H1 (cell line): ENCODE measurements around the gene CSGALNACT2. TPM values are rescaled to one million over a fixed set of nuclear protein-coding genes. Genes with fewer than 3 reads are reported as not detected.

Experiments used
- CTCF ChIA-PET: fragments of 300-600 bp; sonication (Branson Sonifier 250); formaldehyde crosslinking; loops from one replicate; lab custom pipeline; 2021; ENCODE audit not compliant: partially characterized antibody; lab: Charles Lee
- POLR2A ChIA-PET: fragments of 300-600 bp; sonication (Branson Sonifier 250); formaldehyde crosslinking; loops from one replicate; lab custom pipeline; 2021; ENCODE audit warnings: inconsistent platforms; ENCODE audit not compliant: partially characterized antibody; lab: Charles Lee
- DNase-seq, 2 experiments: peaks; one replicate each; pipeline versions ENCODE4 v3.0.0 to v3.0.0-alpha.2; 2010 to 2022; ENCODE audit warnings: low spot score in 2 of 2, low read depth in 1 of 2, mixed read lengths in 1 of 2
- FAIRE-seq: peaks from 2 replicates; lab custom pipeline; 2011; peaks lifted over from hg19 to GRCh38; lab: Jason Lieb, UNC
- H2AFZ ChIP-seq: 2 replicates; pipeline ENCODE4 v1.8.1; 2012; ENCODE audit warnings: low read length, inconsistent platforms
- H2AK5ac ChIP-seq: 2 replicates; pipeline ENCODE4 v1.6.1; 2013; ENCODE audit warnings: low read depth, low read length
- H2BK120ac ChIP-seq: replicated peaks from 2 replicates; pipeline ENCODE3; 2013; ENCODE audit warnings: low read depth, low read length, inconsistent platforms
- H2BK12ac ChIP-seq: 2 replicates; pipeline ENCODE4 v1.6.1; 2013; ENCODE audit warnings: low read depth, low read length
- H2BK15ac ChIP-seq: 2 replicates; pipeline ENCODE4 v1.6.1; 2013; ENCODE audit warnings: low read length
- H2BK20ac ChIP-seq: 2 replicates; pipeline ENCODE4 v1.6.1; 2013; ENCODE audit warnings: low read length
- H2BK5ac ChIP-seq: 2 replicates; pipeline ENCODE4 v1.6.1; 2013; ENCODE audit warnings: low read depth, low read length
- H3K14ac ChIP-seq: 2 replicates; pipeline ENCODE4 v1.6.1; 2013; ENCODE audit warnings: inconsistent platforms; ENCODE audit not compliant: insufficient read length
- H3K18ac ChIP-seq: 2 replicates; pipeline ENCODE4 v1.6.1; 2013; ENCODE audit warnings: low read length; ENCODE audit errors: extremely low read depth
- H3K23ac ChIP-seq: 2 replicates; pipeline ENCODE4 v1.6.1; 2013; ENCODE audit warnings: inconsistent platforms; ENCODE audit not compliant: insufficient read length
- H3K23me2 ChIP-seq: 2 replicates; pipeline ENCODE4 v1.6.1; 2013; ENCODE audit warnings: low read depth, low read length
- H3K27ac ChIP-seq: 2 replicates; pipeline ENCODE4 v1.6.1; 2011; ENCODE audit warnings: low read depth, low read length, inconsistent platforms
- H3K27me3 ChIP-seq, 4 experiments: replicated peaks in 1 of 4; 1 replicate in 1 of 4; 2 replicates in 3 of 4; pipeline versions ENCODE4 v1.6.1 to v1.8.1; 2011 to 2013; ENCODE audit warnings: low read length in 3 of 4, mild to moderate bottlenecking in 3 of 4, inconsistent platforms in 2 of 4, mixed read lengths in 2 of 4, moderate library complexity in 1 of 4; ENCODE audit not compliant: control insufficient read depth in 3 of 4, insufficient read depth in 3 of 4; ENCODE audit errors: extremely low read depth in 1 of 4
- H3K36me3 ChIP-seq, 4 experiments: 2 replicates each; pipeline versions ENCODE4 v1.6.1 to v1.8.1; 2011 to 2013; ENCODE audit warnings: mild to moderate bottlenecking in 4 of 4, low read length in 3 of 4, moderate library complexity in 2 of 4, control low read depth in 1 of 4, inconsistent platforms in 1 of 4; ENCODE audit not compliant: insufficient read depth in 4 of 4, control insufficient read depth in 2 of 4
- H3K4ac ChIP-seq: replicated peaks from 2 replicates; pipeline ENCODE3; 2013; ENCODE audit warnings: low read length, low read depth, mixed read lengths, inconsistent platforms; ENCODE audit not compliant: insufficient read length
- H3K4me1 ChIP-seq, 4 experiments: replicated peaks in 1 of 4; 1 replicate in 1 of 4; 2 replicates in 3 of 4; pipeline versions ENCODE4 v1.6.1 to v1.8.1; 2011 to 2013; ENCODE audit warnings: low read length in 3 of 4, inconsistent platforms in 2 of 4, mixed read lengths in 1 of 4; ENCODE audit not compliant: insufficient read depth in 4 of 4, control insufficient read depth in 3 of 4
- H3K4me2 ChIP-seq, 2 experiments: 2 replicates each; pipeline versions ENCODE4 v1.6.1 to v1.8.1; 2011 to 2013; ENCODE audit warnings: low read depth in 2 of 2, low read length in 2 of 2, control low read depth in 1 of 2, inconsistent platforms in 1 of 2, mild to moderate bottlenecking in 1 of 2; ENCODE audit not compliant: insufficient read depth in 1 of 2
- H3K4me3 ChIP-seq, 4 experiments: fragments of 200-600, 300-600 bp in 1 of 4; sonication (generic), shearing (Covaris generic), sonication (Bioruptor Twin) in 1 of 4; 2 replicates each; pipeline versions ENCODE4 v1.5.1 to v1.8.1; 2011 to 2016; ENCODE audit warnings: low read length in 4 of 4, low read depth in 3 of 4, control low read depth in 2 of 4, inconsistent platforms in 2 of 4, mild to moderate bottlenecking in 2 of 4, mixed read lengths in 1 of 4, moderate library complexity in 1 of 4; ENCODE audit not compliant: insufficient read depth in 2 of 4; ENCODE audit errors: extremely low read depth in 1 of 4
- H3K56ac ChIP-seq: replicated peaks from 2 replicates; pipeline ENCODE3; 2013; ENCODE audit warnings: low read depth, mild to moderate bottlenecking, mixed read lengths, low read length, inconsistent platforms; ENCODE audit not compliant: insufficient read length
- H3K79me1 ChIP-seq: 2 replicates; pipeline ENCODE4 v1.6.1; 2013; ENCODE audit warnings: low read depth, low read length, control low read depth
- H3K79me2 ChIP-seq, 2 experiments: 2 replicates each; pipeline versions ENCODE4 v1.6.1 to v1.8.1; 2012 to 2013; ENCODE audit warnings: low read length in 2 of 2, mild to moderate bottlenecking in 2 of 2, inconsistent platforms in 1 of 2; ENCODE audit not compliant: insufficient read depth in 2 of 2, control insufficient read depth in 1 of 2
- H3K9ac ChIP-seq, 4 experiments: replicated peaks in 1 of 4; 1 replicate in 1 of 4; 2 replicates in 3 of 4; pipeline versions ENCODE4 v1.6.1 to v1.8.1; 2011 to 2013; ENCODE audit warnings: low read depth in 3 of 4, low read length in 3 of 4, control low read depth in 2 of 4, mild to moderate bottlenecking in 2 of 4, moderate library complexity in 2 of 4, inconsistent platforms in 1 of 4; ENCODE audit errors: extremely low read depth in 1 of 4
- H3K9me3 ChIP-seq, 2 experiments: 2 replicates each; pipeline versions ENCODE4 v1.6.1 to v1.8.1; 2012 to 2013; ENCODE audit warnings: mild to moderate bottlenecking in 2 of 2, moderate library complexity in 2 of 2, control low read depth in 1 of 2, inconsistent platforms in 1 of 2, low read depth in 1 of 2, low read length in 1 of 2, mixed read lengths in 1 of 2; ENCODE audit not compliant: insufficient read depth in 2 of 2
- H4K20me1 ChIP-seq, 2 experiments: replicated peaks in 1 of 2; 2 replicates each; pipeline versions ENCODE3 to v1.8.1; 2011 to 2013; ENCODE audit warnings: inconsistent platforms in 2 of 2, low read length in 2 of 2, mild to moderate bottlenecking in 1 of 2; ENCODE audit not compliant: insufficient read depth in 2 of 2, control insufficient read depth in 1 of 2
- H4K5ac ChIP-seq: 2 replicates; pipeline ENCODE4 v1.6.1; 2013; ENCODE audit warnings: low read length, low read depth, mixed read lengths, inconsistent platforms; ENCODE audit not compliant: insufficient read length
- H4K8ac ChIP-seq: 2 replicates; pipeline ENCODE4 v1.8.0; 2013; ENCODE audit warnings: mild to moderate bottlenecking, moderate library complexity, low read length, inconsistent platforms; ENCODE audit not compliant: insufficient read depth; ENCODE audit errors: extremely low read depth
- H4K91ac ChIP-seq: replicated peaks from 2 replicates; pipeline ENCODE3; 2013; ENCODE audit warnings: low read length, mixed read lengths, inconsistent platforms; ENCODE audit not compliant: insufficient read length
- GTF2F1 ChIP-seq: IDR thresholded peaks from 2 replicates; pipeline ENCODE4 v1.6.1; 2012; ENCODE audit warnings: low read depth, low read length, improper control_type of control experiment, borderline replicate concordance
- WGBS, 2 experiments: shearing (Covaris generic) in 1 of 2; methylation state at CpG; one replicate each; pipeline versions ENCODE4 v1.1.6 to v1.1.7; 2013 to 2015; ENCODE audit warnings: low lambda C conversion rate in 2 of 2, mixed read lengths in 2 of 2, inconsistent platforms in 1 of 2, low coverage in 1 of 2, missing lambda C conversion rate in 1 of 2; ENCODE audit not compliant: insufficient replicate concordance in 2 of 2, insufficient coverage in 1 of 2, insufficient read length in 1 of 2; ENCODE audit errors: extremely low coverage in 1 of 2, missing lambda C conversion rate in 1 of 2; 5-methylcytosine and 5-hydroxymethylcytosine counted together
- polyA plus RNA-seq, 7 experiments: library from polyadenylated mRNA; depleted of rRNA in 3 of 7; stranded (reverse) in 5 of 7; unstranded in 2 of 7; fragments of >200 nt in 5 of 7; fragments of 200-250 nt in 2 of 7; gene quantifications; 1 replicate in 5 of 7; 2 replicates in 1 of 7; 4 replicates in 1 of 7; pipeline versions ENCODE4 v1.2.1 to v1.2.3, GENCODE V29; 2011 to 2013; ENCODE audit warnings: missing spikeins in 2 of 7, mixed read lengths in 2 of 7
- total RNA-seq: library from RNA; stranded (reverse); fragmentation: NEBNext Ultra II Directional; extraction: Animal tissue kit (Norgen Biotek cat#: 25700); gene quantifications from 2 replicates; pipeline ENCODE4 v1.2.1, GENCODE V29; 2021

Gene CSGALNACT2
- total and polyA plus RNA-seq, 2 of the 8 experiments (the other 6 are each of a cell fraction or from before 2014, with no cell fraction given) = 2.6 to 5.3 TPM

- Histone ChIP-seq H3K4me1 (peaks cover 0 to 10% (median 4%) of the 10 kb centered on the region in 4 experiments; a peak in 5 of 7 replicates), H3K23me2 (peaks cover 2% of the 10 kb centered on the region; the same call in 1 of the 2 replicates), H2AFZ (no peak overlapping the region), H2BK20ac (no peak overlapping the region), H2BK15ac (no peak overlapping the region), H2BK12ac (no peak overlapping the region), H3K23ac (no peak overlapping the region), H3K14ac (no peak overlapping the region), H4K8ac (no peak overlapping the region), H2BK5ac (no peak overlapping the region), H3K9ac (no peak overlapping the region), H3K9me3 (no peaks in the 10 kb centered on the region), H4K20me1 (peaks cover 0 to 1% of the 10 kb centered on the region in 2 experiments), H2BK120ac (no peak overlapping the region), H3K36me3 (no peaks in the 10 kb centered on the region), H4K5ac (no peak overlapping the region), H4K91ac (no peak overlapping the region), H3K4me3 (no peak overlapping the region), H2AK5ac (no peak overlapping the region), H3K27me3 (no peaks in the 10 kb centered on the region), H3K79me1 (no peaks in the 10 kb centered on the region), H3K56ac (no peak overlapping the region), H3K4ac (no peak overlapping the region), H3K18ac (no peak overlapping the region), H3K4me2 (no peak overlapping the region), H3K27ac (no peak overlapping the region), H3K79me2 (no peaks in the 10 kb centered on the region)
- 80% methylated on average over 15 of the region's 17 CpGs; no CpG with 5 or more reads in 1 of the 2 experiments for WGBS, 2 experiments
- ChIA-PET POLR2A (interaction anchor here (2.1 kb wide), 1 partner anchor 22 kb away, joined by 4 read pairs; no protein-coding TSS in a partner anchor), CTCF (interaction anchor here (0.6 to 3.9 kb wide), 6 partner anchors 12 to 1182 kb away, joined by 3 to 18 read pairs (median 4); no protein-coding TSS in a partner anchor)
- TF ChIP-seq GTF2F1 = no peak
- DNase-seq (peak in 1 of 2 experiments; percentile 41), FAIRE-seq (no peak)
Measured at GRCh38 chr10:43208147-43209073, 70.2 kb downstream of the CSGALNACT2 start.
